Activated CD4-positive, alpha-beta T cell treated with anti-CD3 and anti-CD28 coated beads for 4 hours (primary cell): ENCODE results near the gene IPCEF1.

Experiments
- DNase-seq, 2 donors: peaks; one replicate each; pipeline ENCODE4 v3.0.0-alpha.2; 2020

The IPCEF1 gene

DNA sequence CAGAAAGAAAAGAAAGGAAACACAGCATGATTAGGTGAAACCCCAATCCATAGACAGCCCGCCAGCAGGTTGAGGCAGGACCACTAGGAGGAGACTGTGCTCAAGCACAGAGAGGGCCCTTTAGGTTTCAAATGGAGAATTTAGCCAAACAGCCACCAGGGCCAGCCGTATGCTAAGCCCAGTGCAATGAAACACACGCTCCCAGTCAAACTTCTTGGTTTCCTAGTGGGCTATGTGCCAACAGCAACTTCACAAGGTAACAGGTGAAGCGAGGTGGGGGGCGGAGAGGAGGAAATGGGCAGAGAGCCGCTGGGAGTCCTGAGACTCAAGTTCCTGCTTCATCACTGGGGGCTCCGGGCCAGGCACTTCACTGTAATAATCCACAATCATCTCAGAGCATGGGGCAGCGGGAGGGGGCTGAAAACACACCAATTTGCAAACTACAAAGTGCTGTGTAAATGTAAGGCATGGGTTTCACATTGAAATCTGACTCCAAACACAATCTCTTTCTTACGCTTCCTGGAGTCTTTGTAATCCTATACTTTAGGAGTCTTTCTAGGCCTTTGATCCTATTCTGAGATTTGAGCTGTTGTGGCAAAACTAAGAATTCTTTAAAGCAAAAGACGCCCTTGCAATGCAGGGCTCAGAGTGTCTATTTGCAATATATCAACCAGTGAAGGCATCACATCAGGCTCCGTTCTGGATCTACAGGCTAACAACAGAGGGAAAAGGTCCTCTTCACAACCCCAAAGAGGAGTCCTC, 200.3 kb downstream of the IPCEF1 start:
- peak; percentile 65 to 67 for DNase-seq

DNA sequence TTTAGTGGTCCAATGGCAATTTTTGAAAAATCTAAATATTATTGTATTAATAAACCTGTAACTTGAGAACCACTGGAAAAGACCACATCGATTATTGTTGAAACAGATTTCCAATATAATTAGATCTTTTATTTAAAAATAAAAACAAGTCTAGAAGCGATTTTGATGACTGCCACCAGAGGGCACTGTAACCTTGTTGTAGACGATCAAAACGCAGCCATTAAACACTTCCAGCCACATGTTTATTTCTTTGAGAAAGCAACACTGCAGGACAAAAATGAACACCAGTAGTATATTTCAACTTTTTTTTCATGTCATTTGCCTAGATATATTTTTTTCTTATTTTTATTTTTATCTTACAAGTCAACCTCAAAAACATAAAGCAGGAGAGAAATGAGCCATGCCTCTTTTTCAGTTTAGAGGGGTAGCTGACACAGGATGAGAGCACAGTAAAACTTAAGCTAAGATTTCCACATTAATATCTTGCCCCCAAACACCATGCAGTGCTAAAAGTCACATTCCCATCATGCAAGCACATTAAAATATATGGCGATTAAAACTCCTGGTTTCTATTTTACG, 202.1 kb downstream of the IPCEF1 start:
- DNase-seq, result peak; percentile 67 to 72

DNA sequence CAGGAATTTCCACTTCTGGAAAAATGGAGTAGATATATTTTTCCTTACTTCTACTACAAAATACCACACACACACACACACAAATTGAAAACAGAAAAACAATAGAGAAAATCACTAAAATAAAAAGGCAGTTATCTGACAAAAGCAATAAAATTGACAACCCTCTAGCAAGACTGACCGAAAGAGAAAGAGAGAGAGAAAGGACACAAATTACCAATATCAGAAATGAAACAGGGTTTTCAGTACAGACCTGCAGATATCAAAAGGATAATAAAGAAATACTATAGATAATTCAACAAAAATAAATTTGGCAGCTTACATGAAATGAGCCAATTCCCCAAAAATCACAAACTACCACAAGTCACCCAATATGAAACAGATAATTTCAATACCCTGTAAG, 212.8 kb downstream of the IPCEF1 start:
- DNase-seq, result no peak

DNA sequence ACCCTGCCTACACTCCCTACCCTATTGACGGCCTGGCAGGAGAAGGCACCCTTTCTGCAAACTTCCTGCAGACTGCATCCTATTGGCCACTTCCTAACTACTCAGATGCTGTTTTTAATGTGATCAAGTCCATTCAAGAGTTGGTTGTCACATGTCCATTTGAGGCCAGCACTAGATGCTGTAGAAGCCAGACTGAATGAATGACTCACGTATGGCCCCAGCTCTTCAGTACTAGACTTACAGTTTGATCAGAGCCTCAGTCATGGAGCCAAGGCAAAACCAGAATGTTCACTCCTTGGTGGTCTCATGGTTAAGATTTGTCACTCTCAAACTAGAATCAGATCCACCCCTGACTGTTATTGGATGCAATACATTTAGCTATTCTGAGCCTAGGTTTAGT, 215.9 kb downstream of the IPCEF1 start:
- no peak for DNase-seq

DNA sequence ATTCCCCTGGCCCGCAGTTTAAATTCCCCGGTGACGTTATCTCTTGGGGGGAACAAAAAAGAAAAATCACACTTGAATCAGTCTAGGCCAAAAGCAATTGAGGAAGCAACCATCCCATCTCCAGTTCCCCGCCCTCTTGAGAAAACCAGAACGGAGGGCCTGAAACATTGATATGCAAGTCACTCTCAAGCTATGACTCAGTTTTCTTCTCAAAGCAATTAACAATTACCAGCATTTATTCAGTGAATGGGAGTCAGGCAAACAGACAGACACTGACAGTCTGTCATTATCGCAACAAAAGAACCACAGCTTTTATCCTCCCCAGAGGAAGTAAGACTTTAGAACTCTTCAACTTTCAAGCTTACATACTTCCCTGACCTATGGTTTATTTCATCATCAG, 216.7 kb downstream of the IPCEF1 start:
- DNase-seq, result no peak

DNA sequence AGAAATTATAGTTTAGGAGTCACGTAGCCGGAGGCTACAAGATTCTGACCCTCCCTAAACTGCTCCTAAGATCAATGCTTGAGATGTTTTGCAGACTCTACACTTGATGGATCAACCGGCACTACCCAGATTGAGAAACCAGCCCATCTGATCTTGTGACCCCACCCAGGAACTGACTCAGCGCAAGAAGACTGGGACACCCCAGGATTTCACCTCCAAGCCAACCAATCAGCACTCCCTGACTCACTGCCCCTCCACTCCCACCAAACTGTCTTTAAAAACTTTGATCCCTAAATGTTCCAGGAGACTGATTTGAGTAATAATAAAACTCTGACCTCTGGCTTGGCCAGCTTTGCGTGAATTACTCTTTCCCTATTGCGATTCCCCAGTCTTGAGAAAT, 217.8 kb downstream of the IPCEF1 start:
- no peak for DNase-seq

DNA sequence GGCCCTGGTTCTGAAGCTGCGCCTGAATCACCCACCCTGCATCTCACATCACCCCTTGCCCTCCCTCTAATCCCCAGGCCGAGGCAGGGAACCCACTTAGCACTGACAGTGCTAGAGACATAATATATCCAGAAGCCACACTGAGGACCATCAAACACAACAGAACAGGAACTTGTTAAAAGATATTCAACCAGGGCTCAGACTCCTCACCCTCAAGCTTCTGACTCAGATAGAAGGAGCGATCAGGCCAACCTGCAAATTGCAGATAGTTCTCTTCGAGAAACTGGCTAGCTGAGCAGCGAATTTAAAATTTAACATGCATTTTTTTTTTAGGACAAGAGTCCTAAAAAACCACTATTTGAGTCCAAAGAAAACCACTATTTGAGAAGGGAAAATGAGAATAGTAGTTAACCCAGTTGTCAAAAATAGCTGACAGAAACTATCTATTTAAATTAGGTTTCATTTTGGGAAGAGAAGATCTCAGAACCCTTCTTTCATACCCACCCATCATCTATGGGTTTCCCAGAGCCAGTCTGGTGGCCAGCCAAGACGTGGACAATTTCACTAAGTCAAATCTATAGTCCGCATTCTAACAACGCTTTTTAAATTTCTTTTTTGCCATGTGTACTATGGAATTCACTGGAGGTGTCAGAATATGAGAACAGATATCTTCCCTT, 222.0 kb downstream of the IPCEF1 start:
- DNase-seq, result no peak

DNA sequence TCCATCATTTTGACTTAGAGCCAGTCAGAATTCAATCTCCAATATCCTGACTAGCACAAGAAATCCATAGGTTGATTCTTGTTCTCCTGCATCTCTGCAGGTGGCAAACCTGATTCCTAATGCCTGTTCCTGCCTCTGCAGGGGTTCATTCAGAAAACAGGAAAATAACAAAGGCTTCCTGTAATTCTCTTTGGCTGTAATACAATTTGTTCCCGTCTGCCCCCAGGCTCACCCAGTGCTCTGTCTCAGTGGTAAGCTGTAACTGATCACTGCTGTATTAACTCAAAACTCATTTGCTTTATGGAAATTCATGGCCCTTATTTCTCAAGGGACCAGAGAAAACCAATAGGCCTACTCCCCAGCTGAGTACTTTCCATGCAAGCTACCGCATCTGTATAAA, 228.9 kb downstream of the IPCEF1 start:
- DNase-seq, result no peak

DNA sequence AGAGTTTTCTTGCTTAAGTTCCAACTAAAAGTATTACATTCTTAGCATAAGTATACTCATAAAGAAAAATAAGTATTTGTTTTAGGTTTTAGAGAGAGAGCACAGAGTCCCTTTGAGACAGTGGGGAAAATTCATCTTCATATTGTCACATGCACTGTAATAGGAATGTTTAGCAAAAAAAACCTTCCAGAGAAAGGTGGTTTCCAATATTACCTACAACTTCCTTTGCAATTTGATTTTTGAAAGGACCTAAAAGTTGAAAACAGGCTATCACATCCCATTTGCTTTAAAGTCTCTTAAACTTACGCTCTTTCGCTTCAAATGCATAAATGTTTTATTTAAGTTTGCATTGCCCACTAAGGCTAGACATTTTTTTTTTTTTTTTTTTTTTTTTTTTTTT, 231.2 kb downstream of the IPCEF1 start:
- no peak for DNase-seq

DNA sequence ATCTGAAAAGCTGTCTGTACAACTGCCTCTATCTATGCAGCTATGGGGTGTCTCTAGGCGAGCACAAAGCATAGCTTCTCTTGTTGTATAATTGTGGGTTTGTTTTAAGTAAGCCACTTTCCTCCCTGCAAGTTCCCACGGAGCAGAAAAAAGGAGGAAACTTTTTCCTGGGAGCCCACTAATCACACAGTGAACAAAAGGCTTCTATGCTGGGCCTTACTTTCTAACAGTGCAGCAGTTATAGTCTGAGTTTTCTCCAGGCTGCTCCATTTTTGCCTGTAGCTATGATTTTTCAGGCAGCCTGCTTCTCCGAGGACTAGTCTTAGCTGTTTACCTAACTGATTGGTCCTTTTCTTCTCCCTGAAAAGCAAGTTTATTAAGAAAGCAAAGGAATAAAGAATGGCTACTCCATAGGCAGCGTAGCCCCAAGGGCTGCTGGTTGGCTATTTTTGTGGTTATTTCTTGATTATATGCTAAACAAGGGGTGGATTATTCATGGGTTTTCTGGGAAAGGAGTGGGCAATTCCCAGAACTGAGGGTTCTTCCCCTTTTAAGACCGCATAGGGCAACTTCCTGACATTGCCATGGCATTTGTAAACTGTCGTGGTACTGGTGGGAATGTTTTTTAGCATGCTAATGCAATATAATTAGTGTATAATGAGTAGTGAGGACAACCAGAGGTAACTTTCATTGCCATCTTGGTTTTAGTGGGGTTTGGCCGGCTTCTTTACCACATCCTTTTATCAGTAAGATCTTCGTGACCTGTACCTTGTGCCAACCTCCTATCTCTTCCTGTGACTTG, 233.2 kb downstream of the IPCEF1 start:
- DNase-seq, result no peak

DNA sequence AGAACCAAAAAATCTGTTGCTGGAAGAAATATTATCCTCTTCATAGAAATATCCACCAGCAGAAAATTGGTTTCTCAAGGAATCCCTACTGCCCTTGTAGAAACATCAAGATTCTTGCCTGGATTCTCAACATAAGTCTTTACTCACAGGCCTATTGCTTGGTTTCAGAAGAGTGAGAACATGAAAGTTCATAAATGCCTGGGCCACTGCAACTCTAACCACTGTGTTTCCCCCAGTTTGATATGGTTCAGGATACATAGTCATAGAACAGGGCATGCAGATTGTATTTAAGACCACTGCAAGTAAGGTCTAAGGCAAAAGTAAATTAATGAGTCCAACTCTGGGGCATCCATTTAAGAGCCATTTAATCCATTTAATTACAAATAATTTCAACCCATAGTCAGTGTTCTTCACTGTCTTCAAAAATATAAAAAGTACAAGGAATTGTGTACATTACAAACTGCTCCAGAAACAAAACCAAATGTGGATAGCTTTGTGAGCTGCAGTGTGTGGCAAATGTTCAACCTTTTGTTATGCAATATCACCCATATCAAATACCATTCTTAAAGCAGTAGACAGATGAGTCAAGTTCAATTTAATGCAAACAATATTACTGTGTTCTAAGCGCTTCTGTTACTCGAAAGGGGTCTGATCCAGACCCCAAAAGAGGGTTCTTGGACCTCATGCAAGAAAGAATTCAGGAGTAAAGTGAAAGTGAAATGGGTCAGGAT, 234.2 kb downstream of the IPCEF1 start:
- no peak for DNase-seq

DNA sequence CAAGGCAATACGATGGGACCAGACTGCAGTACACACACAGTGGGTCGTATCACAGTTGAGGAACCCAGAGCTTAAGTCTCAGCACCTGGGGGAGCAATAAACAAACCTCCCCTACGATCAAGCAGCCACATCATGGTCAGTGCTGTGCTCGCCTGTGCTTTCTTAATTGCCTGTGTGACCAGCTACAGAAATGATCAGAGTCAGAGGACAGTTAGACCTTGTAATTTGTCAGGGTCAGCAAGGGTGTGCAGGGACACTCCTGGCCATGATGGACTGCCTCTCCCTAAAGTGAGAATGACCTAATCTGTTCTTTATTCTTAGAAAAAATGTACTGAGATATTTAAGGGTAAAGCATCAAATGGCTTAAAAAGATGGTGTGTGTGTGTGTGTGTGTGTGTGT, 239.1 kb downstream of the IPCEF1 start:
- no peak for DNase-seq

DNA sequence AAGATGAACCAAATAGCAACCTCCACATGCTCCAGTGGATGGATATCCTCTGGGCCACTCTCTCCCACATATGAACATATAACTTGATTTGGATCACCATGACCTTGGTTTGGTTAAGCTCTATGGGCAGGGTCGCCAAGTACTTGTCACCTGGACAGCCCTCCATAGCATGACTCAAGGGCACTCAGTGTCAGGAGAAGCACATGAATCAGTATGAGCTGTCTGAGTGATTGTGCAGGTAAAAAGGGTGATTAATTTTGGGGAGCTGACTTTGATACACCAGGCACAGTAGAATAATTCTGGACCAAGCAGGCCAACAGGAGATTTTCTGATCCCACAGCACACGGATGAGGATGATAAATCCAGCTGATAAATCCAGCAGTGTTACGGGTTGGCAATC, 243.2 kb downstream of the IPCEF1 start:
- DNase-seq, result no peak

DNA sequence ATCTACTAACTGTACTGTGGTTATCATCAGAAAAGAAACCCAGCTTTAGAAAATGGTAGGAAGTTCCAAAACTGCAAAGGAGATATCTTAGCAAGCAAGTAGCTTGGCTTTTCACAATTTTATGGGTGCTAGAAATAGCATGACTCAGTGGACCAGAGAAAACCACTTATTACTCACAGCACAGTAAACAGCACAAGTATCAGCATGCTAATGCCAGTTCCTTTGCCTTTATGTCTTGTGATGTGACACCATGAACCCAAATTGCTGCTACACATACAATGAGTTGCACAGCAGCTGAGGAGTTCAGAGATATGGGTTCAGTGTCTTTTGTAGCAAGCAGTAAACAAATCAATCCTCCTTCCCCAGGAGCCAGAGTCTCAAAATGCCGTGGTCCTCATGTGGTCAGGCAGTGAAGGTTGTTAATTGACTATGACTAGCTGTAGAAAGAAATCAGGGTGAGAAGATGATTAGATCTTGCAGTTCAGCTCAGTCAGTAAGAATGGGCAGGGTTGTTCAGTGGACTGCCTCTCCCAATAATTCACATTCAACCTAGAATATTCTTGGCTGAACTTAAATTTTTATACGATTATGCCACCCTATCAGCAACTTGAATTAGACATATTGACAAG, 244.3 kb downstream of the IPCEF1 start:
- DNase-seq, result no peak

DNA sequence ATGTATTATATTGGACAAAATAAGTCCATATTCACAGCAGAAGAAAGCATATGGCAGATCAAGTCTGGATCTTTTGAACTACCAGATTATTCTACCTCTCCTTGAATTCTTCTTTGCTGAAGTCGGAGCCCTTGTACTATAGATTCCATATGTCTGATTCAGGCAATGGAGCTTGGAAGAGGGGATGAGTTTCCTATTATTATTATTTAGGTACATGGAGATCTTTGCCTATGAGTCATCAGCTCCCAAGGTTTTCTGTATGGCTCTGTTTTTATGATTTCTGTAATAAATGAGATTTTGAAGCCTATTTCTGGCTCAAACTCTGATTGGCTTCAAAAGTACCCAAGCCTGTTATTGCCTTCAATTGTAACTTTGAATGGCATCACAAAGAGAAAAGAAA, 245.6 kb downstream of the IPCEF1 start:
- DNase-seq, result no peak

DNA sequence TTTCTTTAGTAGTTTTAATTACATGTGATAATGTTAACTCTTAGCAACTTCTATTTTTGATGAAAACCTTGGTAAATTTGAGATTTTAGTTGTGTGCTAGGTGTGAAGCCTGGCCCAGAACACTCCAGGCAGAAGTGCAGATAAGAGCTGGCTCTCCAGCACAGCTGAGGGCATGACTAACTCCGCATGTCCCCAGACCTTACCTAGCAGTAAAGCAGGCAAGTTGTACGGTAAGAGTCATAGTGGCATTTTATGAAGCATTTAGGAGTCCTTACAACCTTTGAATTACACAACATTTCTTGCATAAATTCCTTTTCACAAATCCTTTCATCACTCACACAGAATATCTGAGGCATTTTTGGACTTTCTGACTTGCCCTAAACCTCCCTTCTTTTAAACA, 250.4 kb downstream of the IPCEF1 start:
- DNase-seq, result no peak
